BE2C (cell line): ENCODE measurements around the gene MAPKAP1.
A peak's percentile ranks its signal among the peaks of the same experiment; 100 is the strongest.

Experiments used
- DNase-seq: peaks from one replicate; pipeline ENCODE4 v3.0.0-alpha.2; 2020
- H3K27me3 ChIP-seq: fragments of 250-450 bp; sonication (Bioruptor Pico); 2 replicates; pipeline ENCODE4 v1.5.1; 2020; ENCODE audit warnings: mild to moderate bottlenecking
- H3K36me3 ChIP-seq: fragments of 250-450 bp; sonication (Bioruptor Pico); 2 replicates; pipeline ENCODE4 v1.5.1; 2020; ENCODE audit warnings: mild to moderate bottlenecking
- H3K4me1 ChIP-seq: fragments of 250-450 bp; sonication (Bioruptor Pico); 2 replicates; pipeline ENCODE4 v1.5.1; 2020
- H3K4me3 ChIP-seq: 2 replicates; pipeline ENCODE4 v1.5.1; 2011; ENCODE audit warnings: low read depth, low read length
- H3K9me3 ChIP-seq: fragments of 250-450 bp; sonication (Bioruptor Pico); 2 replicates; pipeline ENCODE4 v1.5.1; 2020
- TF ChIP-seq, protein P1 (sequence below): IDR thresholded peaks from 2 replicates; pipeline ENCODE4 v1.5.1; 2012; ENCODE audit warnings: mild to moderate bottlenecking, low read depth, low read length

Gene MAPKAP1

DNA sequence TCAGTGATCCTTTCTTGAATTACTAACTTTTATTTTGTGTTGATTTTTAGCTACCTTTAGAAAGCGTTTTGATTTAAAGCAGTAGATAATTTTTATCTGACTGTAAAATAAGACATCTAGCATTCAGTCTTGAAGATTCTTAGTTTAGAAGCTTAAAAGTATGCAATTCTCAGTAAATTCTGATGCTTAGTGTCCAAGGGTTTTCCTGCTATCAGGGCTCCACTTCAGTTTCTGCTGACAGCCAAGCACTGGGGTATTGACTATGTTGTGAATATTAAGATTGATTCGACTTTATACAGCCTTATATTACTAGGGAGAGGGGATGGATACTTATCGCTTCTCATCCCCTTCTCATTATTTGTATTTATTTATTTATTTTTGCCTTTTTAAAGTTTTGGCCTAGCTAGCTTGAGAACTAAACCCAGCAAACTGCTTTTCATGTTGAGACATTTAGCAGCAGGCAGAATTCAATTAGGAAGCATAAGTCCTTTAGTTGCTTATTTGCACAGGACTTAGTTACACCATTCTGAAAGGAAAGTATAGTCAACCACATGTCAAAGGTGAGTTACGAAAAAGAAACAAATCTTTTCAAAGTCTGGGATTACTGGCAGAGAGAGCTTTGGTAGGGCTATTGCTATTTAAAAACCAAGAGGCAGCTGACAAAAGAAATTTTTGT is 43.1 kb upstream of the MAPKAP1 start:
- TF ChIP-seq, protein P1, sequence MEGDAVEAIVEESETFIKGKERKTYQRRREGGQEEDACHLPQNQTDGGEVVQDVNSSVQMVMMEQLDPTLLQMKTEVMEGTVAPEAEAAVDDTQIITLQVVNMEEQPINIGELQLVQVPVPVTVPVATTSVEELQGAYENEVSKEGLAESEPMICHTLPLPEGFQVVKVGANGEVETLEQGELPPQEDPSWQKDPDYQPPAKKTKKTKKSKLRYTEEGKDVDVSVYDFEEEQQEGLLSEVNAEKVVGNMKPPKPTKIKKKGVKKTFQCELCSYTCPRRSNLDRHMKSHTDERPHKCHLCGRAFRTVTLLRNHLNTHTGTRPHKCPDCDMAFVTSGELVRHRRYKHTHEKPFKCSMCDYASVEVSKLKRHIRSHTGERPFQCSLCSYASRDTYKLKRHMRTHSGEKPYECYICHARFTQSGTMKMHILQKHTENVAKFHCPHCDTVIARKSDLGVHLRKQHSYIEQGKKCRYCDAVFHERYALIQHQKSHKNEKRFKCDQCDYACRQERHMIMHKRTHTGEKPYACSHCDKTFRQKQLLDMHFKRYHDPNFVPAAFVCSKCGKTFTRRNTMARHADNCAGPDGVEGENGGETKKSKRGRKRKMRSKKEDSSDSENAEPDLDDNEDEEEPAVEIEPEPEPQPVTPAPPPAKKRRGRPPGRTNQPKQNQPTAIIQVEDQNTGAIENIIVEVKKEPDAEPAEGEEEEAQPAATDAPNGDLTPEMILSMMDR = no peak
- H3K4me3 ChIP-seq = peak overlapping the region; percentile 98
- no peak for DNase-seq
- no peaks in the 10 kb centered on the region; the same call in 1 of the 2 replicates for H3K4me1 ChIP-seq
- H3K36me3 ChIP-seq = peaks cover 8% of the 10 kb centered on the region
- no peaks in the 10 kb centered on the region for H3K27me3 ChIP-seq
- H3K9me3 ChIP-seq = no peaks in the 10 kb centered on the region

DNA sequence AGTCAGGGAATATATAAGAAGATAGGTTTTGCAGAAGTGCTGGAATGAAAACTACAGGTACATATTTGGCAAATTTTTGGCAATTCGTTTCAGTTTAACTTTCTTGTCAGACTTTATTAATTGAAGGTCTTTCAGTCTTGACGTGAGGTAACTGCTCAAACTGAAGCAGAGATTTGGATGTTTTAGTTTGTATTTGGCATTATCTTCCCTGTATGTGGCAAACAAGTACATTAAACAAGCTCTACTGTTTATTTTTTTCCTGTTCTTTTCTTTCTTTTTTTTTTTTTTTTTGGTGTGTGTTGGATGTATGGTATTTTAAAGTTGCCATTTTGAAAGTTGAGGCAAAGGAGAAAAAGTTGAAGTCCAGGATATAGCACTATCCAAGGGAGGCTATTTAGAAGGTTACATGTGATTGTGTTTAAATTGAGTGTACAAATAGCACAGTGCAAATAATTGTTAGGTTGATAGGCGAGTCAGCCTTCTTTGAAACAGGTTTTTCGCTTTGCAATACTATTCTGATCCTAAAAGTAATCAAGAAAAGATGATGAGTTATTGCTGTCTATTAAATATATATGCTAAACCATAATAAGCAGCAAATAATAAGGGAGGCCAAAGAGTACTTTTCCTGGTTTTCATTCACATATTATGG is 42.4 kb upstream of the MAPKAP1 start:
- TF ChIP-seq, protein P1 = no peak
- Histone ChIP-seq H3K36me3 (peaks cover 8% of the 10 kb centered on the region), H3K27me3 (no peaks in the 10 kb centered on the region), H3K4me1 (no peaks in the 10 kb centered on the region; the same call in 1 of the 2 replicates), H3K9me3 (no peaks in the 10 kb centered on the region), H3K4me3 (peak overlapping the region; percentile 98)
- DNase-seq = no peak

DNA sequence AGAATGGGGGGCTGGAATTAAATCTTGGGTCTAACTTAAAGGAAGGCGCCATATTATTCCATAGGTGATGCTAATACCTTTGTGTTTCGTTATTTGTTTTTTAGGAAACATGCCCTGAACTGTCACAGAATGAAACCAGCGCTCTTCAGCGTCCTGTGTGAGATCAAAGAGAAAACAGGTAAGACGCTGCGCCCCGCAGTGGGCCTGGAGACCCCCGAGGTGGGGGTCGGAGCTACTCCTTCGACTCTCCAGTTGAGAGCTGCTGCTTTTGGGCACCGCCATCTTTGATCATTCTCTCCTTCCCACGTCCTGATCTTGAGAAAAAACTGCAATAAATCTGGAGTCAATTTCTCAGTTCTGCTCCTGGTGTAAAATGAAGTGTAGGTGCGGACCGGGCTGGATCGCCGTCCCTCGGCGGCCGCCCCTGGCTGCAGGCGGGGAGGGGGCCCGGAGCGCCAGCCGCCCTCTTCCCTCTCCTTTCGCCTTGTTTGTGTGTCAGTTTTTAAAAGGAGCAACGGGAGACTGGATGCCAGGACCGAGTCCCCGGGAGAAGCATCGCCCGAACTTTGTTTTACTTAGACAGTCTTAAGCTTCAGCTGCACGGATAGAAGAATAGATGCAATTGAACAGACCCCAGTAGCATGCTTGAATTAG is 41.6 kb upstream of the MAPKAP1 start:
- H3K4me1 ChIP-seq = no peaks in the 10 kb centered on the region; the same call in 1 of the 2 replicates
- peak overlapping the region; percentile 98 for H3K4me3 ChIP-seq
- DNase-seq = peak; percentile 14
- H3K9me3 ChIP-seq = no peaks in the 10 kb centered on the region
- H3K36me3 ChIP-seq = peaks cover under 1% of the 10 kb centered on the region
- no peaks in the 10 kb centered on the region for H3K27me3 ChIP-seq
- TF ChIP-seq, protein P1 = no peak

DNA sequence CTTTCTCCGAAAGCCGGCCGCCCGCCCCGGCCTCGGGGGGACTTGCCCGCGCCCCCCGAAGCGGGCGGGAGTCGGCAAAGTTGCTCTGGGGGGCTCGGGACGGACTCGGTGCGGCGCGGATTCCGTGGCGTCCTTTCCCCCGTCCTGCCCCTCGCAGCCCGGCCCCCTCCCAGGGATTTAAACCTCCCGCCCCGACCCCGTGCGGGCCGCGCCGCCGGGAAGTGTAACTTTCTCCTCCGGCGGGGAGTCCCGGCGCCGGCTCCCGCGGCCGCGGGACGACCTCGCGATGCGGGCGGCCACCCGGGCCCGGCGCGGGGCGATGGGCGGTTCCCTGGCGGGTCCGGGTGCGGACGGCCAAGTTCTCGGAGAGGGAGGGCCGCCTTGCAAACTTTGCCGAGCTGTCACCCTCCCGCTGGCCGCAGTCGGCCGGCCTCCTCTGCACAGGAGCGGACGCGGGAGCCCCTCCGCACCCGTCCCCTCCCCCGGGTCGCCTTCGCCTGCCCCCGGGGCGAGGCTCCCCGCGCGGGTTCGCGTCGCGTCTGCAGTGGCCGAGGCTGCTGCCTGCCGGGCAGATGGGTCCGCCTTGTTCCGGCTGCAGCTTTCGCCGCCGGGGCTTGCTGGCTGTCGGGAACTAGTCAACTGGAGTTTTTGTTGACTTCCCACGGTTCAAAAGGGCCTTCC is 40.9 kb upstream of the MAPKAP1 start:
- Histone ChIP-seq H3K4me1 (no peaks in the 10 kb centered on the region; the same call in 1 of the 2 replicates), H3K27me3 (no peaks in the 10 kb centered on the region), H3K36me3 (no peaks in the 10 kb centered on the region; the same call in 1 of the 2 replicates), H3K9me3 (no peaks in the 10 kb centered on the region), H3K4me3 (peak overlapping the region; percentile 98)
- TF ChIP-seq, protein P1 = no peak
- DNase-seq = peak; percentile 47

DNA sequence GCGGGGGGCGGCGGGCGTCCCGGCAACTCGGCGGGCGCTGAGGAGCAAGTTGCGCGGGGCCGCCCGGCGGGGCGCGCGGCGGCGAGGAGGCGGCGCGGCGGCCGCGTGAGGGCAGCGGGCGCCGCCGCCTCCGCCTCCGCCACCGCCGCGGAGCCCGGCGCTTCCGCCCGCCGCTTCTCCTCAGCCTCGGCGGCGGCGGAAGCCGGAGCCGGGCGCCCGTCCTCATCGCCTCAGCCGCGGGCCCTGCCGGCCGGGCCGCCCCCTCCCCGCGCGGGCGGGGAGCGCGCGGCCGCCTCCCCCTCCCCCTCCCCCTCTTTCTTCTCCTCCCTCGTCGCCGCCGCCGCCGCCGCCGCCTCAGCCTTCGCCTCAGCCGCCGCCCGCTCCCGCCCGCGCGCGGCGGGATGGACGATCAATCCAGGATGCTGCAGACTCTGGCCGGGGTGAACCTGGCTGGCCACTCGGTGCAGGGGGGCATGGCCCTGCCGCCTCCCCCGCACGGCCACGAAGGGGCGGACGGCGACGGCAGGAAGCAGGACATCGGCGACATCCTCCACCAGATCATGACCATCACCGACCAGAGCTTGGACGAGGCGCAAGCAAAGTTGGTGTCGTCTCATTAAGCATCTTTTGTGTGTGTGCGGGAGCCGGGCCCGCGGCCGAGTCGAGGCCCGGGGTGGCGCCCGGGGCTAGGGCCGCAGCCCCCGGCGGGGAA is 40.2 kb upstream of the MAPKAP1 start, which contains the start of gene PBX3:
Gene PBX3, plus strand, starts transcription at position 321 of the 712 bp plus-strand sequence.
- Histone ChIP-seq H3K9me3 (no peaks in the 10 kb centered on the region), H3K4me3 (peak within 1 kb of the TSS; percentile 98), H3K27me3 (no peaks in the 10 kb centered on the region), H3K36me3 (no peaks in the 10 kb centered on the region; the same call in 1 of the 2 replicates), H3K4me1 (no peaks in the 10 kb centered on the region; the same call in 1 of the 2 replicates)
- DNase-seq = peak; percentile 74
- TF ChIP-seq, protein P1 = no peak
